ENCODE measurements around the gene RNF148. TPM values are rescaled to one million over a fixed set of nuclear protein-coding genes. Genes with fewer than 3 reads are reported as not detected.

Gene RNF148
- total RNA-seq, 1 donor from 2014 or later = 1.6 TPM

DNA sequence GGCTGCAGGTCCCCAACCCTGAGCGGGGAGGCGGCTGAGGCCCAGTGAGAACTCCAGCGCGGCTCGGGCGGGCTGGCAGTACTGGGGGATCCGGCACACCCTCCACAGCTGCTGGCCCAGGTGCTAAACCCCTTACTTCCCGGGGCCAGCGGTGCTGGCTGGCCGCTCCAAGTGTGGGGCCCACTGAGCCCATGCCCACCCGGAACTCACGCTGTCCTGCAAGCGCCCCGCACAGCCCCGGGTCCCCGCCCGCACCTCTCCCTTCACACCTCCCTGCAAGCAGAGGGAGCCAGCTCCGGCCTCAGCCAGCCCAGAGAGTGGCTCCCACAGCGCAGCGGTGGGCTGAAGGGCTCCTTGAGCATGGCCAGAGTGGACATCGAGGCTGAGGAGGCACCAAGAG lies 28.8 kb downstream of the RNF148 start:
- Mint-ChIP-seq H3K4me1 (ENCODE audit: unreplicated experiment) (peaks cover 22% of the 10 kb centered on the region), H3K27me3 (ENCODE audit: unreplicated experiment) (peaks cover 2% of the 10 kb centered on the region), H3K4me3 (ENCODE audit: unreplicated experiment) (no peak overlapping the region), H3K27ac (ENCODE audit: unreplicated experiment) (no peak overlapping the region), H3K36me3 (ENCODE audit: low read depth, unreplicated experiment) (no peaks in the 10 kb centered on the region), H3K9me3 (ENCODE audit: unreplicated experiment) (no peaks in the 10 kb centered on the region)
- TF ChIP-seq, protein P1, sequence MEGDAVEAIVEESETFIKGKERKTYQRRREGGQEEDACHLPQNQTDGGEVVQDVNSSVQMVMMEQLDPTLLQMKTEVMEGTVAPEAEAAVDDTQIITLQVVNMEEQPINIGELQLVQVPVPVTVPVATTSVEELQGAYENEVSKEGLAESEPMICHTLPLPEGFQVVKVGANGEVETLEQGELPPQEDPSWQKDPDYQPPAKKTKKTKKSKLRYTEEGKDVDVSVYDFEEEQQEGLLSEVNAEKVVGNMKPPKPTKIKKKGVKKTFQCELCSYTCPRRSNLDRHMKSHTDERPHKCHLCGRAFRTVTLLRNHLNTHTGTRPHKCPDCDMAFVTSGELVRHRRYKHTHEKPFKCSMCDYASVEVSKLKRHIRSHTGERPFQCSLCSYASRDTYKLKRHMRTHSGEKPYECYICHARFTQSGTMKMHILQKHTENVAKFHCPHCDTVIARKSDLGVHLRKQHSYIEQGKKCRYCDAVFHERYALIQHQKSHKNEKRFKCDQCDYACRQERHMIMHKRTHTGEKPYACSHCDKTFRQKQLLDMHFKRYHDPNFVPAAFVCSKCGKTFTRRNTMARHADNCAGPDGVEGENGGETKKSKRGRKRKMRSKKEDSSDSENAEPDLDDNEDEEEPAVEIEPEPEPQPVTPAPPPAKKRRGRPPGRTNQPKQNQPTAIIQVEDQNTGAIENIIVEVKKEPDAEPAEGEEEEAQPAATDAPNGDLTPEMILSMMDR (IDR thresholded peaks at IDR 0.05; ENCODE audit: unreplicated experiment) = no peak
- no peak for DNase-seq (ENCODE audit: low spot score)

DNA sequence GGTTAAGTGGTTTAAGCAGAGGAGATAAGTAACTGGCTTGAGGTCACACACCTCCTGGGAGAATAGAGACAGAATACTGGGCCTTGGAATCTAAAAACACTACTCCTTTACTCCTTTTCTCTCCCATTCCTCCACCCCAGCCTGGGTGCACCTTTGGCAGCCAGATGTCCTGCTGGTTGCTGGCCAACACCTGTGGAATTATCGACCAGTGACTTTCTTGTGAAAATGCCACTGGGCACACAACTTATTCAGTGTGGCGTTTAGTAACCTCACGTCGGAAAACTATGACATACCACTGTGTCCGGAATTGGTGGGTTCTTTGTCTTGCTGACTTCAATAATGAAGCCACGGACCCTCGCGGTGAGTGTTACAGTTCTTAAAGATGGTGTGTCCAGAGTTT lies 30.2 kb downstream of the RNF148 start:
- Mint-ChIP-seq H3K4me3 (ENCODE audit: unreplicated experiment) (no peak overlapping the region), H3K9me3 (ENCODE audit: unreplicated experiment) (no peaks in the 10 kb centered on the region), H3K36me3 (ENCODE audit: low read depth, unreplicated experiment) (no peaks in the 10 kb centered on the region), H3K27ac (ENCODE audit: unreplicated experiment) (no peak overlapping the region), H3K27me3 (ENCODE audit: unreplicated experiment) (peaks cover 2% of the 10 kb centered on the region), H3K4me1 (ENCODE audit: unreplicated experiment) (peaks cover 22% of the 10 kb centered on the region)
- DNase-seq (ENCODE audit: low spot score) = no peak
- TF ChIP-seq, protein P1 (IDR thresholded peaks at IDR 0.05; ENCODE audit: unreplicated experiment) = no peak

DNA sequence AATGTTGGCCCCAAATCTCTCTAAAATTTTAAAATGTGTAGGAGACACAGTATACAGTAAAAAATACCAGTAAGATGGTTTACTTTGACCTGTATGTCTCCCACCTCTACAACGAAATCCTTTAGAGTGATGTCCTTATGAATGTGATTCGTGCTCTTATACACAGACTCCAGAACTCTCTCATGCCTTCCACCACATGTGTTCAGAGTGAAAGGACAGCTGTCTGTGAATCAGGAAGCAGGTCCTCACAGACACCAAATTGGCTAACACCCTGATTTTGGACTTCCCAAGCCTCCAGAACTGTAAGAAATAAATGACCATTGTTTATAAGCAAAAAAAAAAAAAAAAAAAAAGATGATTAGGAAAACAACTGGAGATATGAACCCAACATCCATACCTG lies 39.0 kb downstream of the RNF148 start:
- no peaks in the 10 kb centered on the region for H3K27me3 Mint-ChIP-seq (ENCODE audit: unreplicated experiment)
- H3K4me3 Mint-ChIP-seq (ENCODE audit: unreplicated experiment) = no peak overlapping the region
- no peak for DNase-seq (ENCODE audit: low spot score)
- no peaks in the 10 kb centered on the region for H3K4me1 Mint-ChIP-seq (ENCODE audit: unreplicated experiment)
- no peaks in the 10 kb centered on the region for H3K9me3 Mint-ChIP-seq (ENCODE audit: unreplicated experiment)
- TF ChIP-seq, protein P1 (IDR thresholded peaks at IDR 0.05; ENCODE audit: unreplicated experiment) = no peak
- no peaks in the 10 kb centered on the region for H3K36me3 Mint-ChIP-seq (ENCODE audit: low read depth, unreplicated experiment)
- no peak overlapping the region for H3K27ac Mint-ChIP-seq (ENCODE audit: unreplicated experiment)

DNA sequence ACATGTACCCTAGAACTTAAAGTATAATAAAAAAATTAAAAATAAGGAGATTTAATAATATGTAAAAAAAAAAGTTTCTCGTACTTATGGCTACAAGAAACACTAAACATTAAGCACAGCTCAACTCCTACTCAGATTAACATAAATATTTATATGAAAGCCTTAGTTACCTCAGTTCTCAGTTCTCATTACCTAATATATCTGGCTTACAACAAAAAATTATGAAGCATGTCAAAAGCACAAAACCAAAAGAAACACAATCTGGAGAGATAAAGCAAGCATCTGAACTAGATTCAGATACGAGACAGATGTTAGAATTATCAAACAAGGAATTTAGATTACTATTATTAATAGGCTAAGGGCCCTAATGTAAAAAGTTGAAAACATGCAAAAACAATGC lies 43.9 kb downstream of the RNF148 start:
- H3K4me3 Mint-ChIP-seq (ENCODE audit: unreplicated experiment) = no peak overlapping the region
- H3K4me1 Mint-ChIP-seq (ENCODE audit: unreplicated experiment) = no peaks in the 10 kb centered on the region
- TF ChIP-seq, protein P1 (IDR thresholded peaks at IDR 0.05; ENCODE audit: unreplicated experiment) = no peak
- H3K27me3 Mint-ChIP-seq (ENCODE audit: unreplicated experiment) = no peaks in the 10 kb centered on the region
- no peak for DNase-seq (ENCODE audit: low spot score)
- no peaks in the 10 kb centered on the region for H3K36me3 Mint-ChIP-seq (ENCODE audit: low read depth, unreplicated experiment)
- H3K27ac Mint-ChIP-seq (ENCODE audit: unreplicated experiment) = no peak overlapping the region
- no peaks in the 10 kb centered on the region for H3K9me3 Mint-ChIP-seq (ENCODE audit: unreplicated experiment)

DNA sequence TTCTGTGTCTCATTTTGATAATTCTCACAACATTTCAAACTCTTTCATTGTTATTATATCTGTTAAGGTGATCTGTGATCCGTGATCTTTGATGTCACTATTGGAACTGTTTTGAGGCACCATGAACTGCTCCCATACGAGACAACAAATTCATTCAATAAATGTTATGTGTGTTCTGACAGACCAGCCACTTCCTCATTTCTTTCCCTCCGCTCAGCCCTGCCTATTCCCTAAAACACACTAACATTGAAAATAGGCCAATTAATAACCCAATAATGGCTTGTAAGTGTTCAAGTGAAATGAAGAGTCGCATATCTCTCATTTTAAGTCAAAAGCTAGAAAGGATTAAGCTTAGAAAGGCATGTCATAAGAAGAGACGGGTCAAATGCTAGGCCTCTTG lies 49.0 kb downstream of the RNF148 start:
- no peak overlapping the region for H3K4me3 Mint-ChIP-seq (ENCODE audit: unreplicated experiment)
- peaks cover 5% of the 10 kb centered on the region for H3K4me1 Mint-ChIP-seq (ENCODE audit: unreplicated experiment)
- H3K36me3 Mint-ChIP-seq (ENCODE audit: low read depth, unreplicated experiment) = no peaks in the 10 kb centered on the region
- no peak overlapping the region for H3K27ac Mint-ChIP-seq (ENCODE audit: unreplicated experiment)
- H3K27me3 Mint-ChIP-seq (ENCODE audit: unreplicated experiment) = peaks cover 3% of the 10 kb centered on the region
- TF ChIP-seq, protein P1 (IDR thresholded peaks at IDR 0.05; ENCODE audit: unreplicated experiment) = no peak
- H3K9me3 Mint-ChIP-seq (ENCODE audit: unreplicated experiment) = no peaks in the 10 kb centered on the region
- no peak for DNase-seq (ENCODE audit: low spot score)
